ENCODE measurements around the gene ADCYAP1.

DNA sequence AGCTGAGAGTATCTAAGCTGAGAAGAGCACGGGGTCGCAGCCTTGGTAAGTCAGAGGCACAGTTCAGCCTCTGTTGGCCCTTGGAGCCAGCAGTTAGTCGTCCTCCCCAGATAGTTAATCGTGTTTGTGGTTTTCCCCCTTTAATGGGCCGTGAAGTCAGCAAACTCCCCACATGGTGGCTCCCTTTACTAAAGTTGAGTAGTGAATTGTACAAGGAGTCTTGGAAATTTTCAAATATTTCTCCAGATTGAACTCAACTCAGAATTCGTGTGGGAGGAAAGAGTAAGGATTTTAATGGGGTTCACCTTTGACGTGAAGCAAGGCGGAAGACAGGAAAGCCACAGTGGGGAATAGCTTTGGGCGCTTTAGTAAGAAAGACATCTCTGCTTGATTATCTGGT is 2.4 kb upstream of the ADCYAP1 start:
- TF ChIP-seq POLR2A (IDR thresholded peaks at IDR 0.05) = no peak
- TF ChIP-seq, protein P1, sequence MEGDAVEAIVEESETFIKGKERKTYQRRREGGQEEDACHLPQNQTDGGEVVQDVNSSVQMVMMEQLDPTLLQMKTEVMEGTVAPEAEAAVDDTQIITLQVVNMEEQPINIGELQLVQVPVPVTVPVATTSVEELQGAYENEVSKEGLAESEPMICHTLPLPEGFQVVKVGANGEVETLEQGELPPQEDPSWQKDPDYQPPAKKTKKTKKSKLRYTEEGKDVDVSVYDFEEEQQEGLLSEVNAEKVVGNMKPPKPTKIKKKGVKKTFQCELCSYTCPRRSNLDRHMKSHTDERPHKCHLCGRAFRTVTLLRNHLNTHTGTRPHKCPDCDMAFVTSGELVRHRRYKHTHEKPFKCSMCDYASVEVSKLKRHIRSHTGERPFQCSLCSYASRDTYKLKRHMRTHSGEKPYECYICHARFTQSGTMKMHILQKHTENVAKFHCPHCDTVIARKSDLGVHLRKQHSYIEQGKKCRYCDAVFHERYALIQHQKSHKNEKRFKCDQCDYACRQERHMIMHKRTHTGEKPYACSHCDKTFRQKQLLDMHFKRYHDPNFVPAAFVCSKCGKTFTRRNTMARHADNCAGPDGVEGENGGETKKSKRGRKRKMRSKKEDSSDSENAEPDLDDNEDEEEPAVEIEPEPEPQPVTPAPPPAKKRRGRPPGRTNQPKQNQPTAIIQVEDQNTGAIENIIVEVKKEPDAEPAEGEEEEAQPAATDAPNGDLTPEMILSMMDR (IDR thresholded peaks at IDR 0.05) = peak in 3 of 12 donors; percentile 8 to 21 (median 9)

All from heart left ventricle (tissue), 13 donors.